Rectal smooth muscle tissue (tissue), 1 donor: Measurements from ENCODE around the gene EHBP1L1.

Experiments
- H3K27ac ChIP-seq: one replicate; pipeline ENCODE4 v1.7.0; 2013; ENCODE audit warnings: low read depth, low read length, inconsistent platforms
- H3K27me3 ChIP-seq: one replicate; pipeline ENCODE4 v1.7.0; 2013; ENCODE audit warnings: low read length; ENCODE audit not compliant: control insufficient read depth, insufficient read depth
- H3K36me3 ChIP-seq: one replicate; pipeline ENCODE4 v1.7.0; 2013; ENCODE audit warnings: low read length; ENCODE audit not compliant: control insufficient read depth, insufficient read depth
- H3K4me1 ChIP-seq: one replicate; pipeline ENCODE4 v1.7.0; 2013; ENCODE audit warnings: low read length; ENCODE audit not compliant: control insufficient read depth, insufficient read depth
- H3K4me3 ChIP-seq: one replicate; pipeline ENCODE4 v1.7.0; 2013; ENCODE audit warnings: low read length
- H3K9ac ChIP-seq: one replicate; pipeline ENCODE4 v1.7.0; 2013; ENCODE audit warnings: low read length

EHBP1L1 gene

DNA sequence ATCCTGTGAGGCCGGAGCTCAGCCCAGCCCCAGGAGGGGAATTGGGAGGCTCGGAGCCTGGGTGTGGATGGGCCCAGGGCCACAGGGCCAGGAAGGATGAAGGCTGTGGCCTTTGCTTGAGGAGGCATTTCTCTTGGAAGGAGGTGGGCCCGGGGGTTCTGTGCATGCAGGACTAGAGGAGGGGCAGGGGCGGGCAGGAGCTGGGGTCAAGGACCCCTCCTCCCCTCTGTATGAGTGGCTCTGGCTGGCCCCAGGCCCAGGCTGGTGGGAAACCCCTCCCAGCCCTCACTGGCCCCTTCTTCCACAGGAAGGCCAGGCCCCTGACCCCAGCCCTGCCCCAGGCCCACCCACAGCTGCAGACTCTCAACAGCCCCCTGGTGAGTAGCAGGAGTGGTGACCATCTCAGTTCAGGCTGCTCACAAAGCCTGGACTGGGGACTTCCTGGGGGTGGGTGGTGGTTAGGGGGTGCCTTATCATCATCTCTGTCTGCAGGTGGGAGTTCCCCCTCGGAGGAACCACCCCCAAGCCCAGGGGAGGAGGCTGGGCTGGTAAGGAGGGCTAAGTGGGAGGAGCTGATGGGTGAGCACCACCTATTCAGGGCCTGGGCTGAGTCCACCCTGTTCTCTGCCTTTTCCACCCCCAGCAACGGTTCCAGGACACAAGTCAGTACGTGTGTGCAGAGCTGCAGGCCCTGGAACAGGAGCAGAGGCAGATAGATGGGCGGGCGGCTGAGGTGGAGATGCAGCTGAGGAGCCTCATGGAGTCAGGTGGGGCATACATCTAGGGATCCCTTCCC lies 13.8 kb downstream of the EHBP1L1 start:
- H3K4me1 ChIP-seq: peaks cover 27% of the 10 kb centered on the region
- H3K27me3 ChIP-seq: no peaks in the 10 kb centered on the region
- peaks cover 16% of the 10 kb centered on the region for H3K36me3 ChIP-seq
- no peak overlapping the region for H3K4me3 ChIP-seq
- H3K27ac ChIP-seq: no peak overlapping the region
- H3K9ac ChIP-seq: no peak overlapping the region

DNA sequence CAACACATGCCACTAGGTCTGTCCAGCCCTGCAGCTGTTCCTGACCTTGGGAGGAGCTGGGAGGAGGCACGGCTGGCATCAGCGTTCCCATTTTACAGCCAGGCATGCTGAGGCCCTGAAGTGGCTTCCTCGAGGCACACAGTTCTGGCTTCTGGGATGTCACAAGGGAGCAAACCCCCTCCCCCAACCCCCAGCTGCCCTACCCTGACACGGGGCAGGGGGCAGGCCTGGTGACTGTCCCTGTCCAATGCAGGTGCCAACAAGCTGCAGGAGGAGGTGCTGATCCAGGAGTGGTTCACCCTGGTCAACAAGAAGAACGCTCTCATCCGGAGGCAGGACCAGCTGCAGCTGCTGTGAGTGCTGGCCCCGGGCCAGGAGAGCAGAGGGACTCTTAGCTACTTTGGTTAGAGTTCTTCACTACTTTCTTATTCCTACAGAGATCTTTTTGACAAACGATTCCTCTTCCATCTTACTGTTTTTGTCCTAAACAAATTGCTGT lies 14.4 kb downstream of the EHBP1L1 start:
- Histone ChIP-seq H3K4me3 (no peak overlapping the region), H3K27me3 (no peaks in the 10 kb centered on the region), H3K4me1 (peaks cover 27% of the 10 kb centered on the region), H3K27ac (no peak overlapping the region), H3K9ac (no peak overlapping the region), H3K36me3 (peaks cover 16% of the 10 kb centered on the region)

DNA sequence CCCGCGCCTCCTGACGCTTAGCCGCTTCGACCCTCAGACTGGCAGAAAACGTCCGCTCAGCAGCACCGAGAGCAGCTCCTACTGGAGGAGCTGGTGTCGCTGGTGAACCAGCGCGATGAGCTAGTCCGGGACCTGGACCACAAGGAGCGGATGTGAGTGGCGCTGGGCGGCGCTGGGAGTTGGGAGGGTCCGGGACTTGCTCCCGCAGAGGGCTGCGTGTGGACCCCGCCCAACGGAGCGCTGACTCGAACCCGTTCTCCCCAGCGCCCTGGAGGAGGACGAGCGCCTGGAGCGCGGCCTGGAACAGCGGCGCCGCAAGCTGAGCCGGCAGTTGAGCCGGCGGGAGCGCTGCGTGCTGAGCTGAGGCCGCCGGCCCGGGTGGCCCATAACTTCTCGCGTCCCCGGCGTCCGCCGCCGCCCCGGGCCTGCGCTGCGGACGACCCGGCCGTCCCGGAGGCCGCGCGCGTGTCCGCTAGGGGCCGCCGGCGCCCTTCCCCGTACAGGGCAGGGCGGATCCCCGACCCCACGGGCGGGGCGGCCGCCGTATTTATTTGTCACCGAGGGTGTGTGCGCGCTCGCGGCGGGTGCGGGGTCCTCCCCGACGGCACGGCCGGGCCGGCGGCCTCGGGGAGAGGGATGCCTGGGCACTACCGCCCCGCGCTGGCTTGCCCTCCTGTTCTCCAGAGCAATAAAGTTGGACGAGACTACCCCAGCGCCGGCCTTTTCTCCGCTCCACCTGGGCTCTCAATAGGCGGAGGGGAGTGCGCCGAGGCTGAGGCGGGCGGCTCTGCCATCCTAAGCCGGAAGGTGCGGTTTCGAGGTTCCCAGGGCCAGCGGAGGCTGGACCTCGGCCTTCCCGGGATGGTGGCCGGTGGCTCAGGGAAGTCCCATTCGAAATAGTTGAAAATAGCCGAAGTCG lies 16.3 kb downstream of the EHBP1L1 start:
- H3K9ac ChIP-seq: no peak overlapping the region
- H3K36me3 ChIP-seq: peaks cover 11% of the 10 kb centered on the region
- no peaks in the 10 kb centered on the region for H3K27me3 ChIP-seq
- peaks cover 21% of the 10 kb centered on the region for H3K4me1 ChIP-seq
- peak overlapping the region; percentile 8 for H3K4me3 ChIP-seq
- H3K27ac ChIP-seq: no peak overlapping the region

GRCh38 chr11:65592858-65593517 lies 17.1 kb downstream of the EHBP1L1 start:
- peak overlapping the region; percentile 16 for H3K27ac ChIP-seq
- peaks cover 14% of the 10 kb centered on the region for H3K36me3 ChIP-seq
- peak overlapping the region; percentile 8 for H3K4me3 ChIP-seq
- H3K4me1 ChIP-seq: peaks cover 14% of the 10 kb centered on the region
- H3K27me3 ChIP-seq: no peaks in the 10 kb centered on the region
- no peak overlapping the region for H3K9ac ChIP-seq

DNA sequence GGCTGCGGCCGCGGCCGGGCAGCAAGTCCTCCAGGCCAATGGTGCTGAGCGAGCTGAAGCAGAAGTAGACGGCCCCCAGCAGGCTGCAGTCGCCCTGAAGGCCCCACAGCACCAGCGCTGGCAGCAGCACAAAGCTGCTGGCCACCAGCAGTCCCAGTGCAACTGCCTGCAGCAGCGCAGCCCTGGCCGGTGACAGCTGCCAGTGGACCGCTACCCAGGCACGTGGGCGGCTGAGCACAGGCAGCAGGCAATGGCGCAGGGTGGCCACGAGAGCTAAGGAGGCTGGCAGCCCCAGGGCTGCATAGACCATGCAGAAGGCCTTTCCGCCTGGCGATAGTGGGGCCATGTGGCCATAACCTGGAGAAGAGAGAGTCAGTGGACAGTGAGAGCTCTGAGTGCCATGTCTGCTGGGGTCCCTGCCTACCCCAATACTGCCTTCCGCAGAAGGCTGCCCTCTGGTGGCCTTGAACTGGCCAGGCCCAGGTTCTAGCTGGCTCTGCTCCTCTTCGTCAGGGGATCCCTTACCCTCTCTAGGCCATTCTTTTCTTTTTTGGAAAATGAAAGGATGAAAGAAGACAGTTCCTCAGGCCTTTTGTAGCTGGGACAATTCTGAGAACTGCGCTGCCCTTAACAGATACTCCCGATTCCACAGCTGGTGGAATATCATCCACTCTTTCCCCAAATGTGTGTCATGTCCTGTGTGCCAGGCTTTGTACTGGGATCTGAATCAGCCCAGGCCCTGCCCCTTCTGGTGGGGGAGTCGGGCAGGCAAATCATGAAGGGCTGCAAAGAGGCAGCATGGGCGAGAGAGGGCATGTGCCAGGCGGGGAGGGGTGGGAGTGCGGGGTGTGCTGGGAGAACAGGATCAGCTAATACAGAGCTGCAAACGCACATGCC lies 17.9 kb downstream of the EHBP1L1 start:
- H3K27ac ChIP-seq: peak overlapping the region; percentile 61
- H3K4me1 ChIP-seq: peaks cover 8% of the 10 kb centered on the region
- H3K4me3 ChIP-seq: no peak overlapping the region
- no peak overlapping the region for H3K9ac ChIP-seq
- H3K27me3 ChIP-seq: no peaks in the 10 kb centered on the region
- peaks cover 21% of the 10 kb centered on the region for H3K36me3 ChIP-seq

DNA sequence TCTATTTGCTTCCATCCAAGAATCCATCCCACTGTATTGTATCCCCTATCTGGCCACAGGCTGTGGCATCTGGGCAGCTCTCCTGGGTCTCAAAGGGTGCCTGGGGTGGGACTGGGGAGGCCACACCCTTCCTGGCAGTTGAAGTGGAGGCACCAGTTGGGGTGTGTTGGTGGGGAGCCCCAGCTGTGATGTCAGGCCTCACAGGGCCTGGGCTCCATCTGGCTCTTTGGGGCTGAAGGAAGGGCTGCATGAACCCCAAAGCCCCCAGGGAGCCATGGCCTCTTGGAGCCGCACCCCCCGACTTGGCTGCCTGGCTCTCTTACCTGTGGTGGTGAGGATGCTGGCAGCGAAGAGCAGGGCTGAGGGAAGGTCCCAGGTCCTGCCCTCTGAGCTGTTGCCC lies 19.3 kb downstream of the EHBP1L1 start:
- H3K27ac ChIP-seq: peak overlapping the region; percentile 7
- no peak overlapping the region for H3K4me3 ChIP-seq
- H3K4me1 ChIP-seq: peaks cover 8% of the 10 kb centered on the region
- H3K36me3 ChIP-seq: peaks cover 20% of the 10 kb centered on the region
- H3K9ac ChIP-seq: no peak overlapping the region
- no peaks in the 10 kb centered on the region for H3K27me3 ChIP-seq

DNA sequence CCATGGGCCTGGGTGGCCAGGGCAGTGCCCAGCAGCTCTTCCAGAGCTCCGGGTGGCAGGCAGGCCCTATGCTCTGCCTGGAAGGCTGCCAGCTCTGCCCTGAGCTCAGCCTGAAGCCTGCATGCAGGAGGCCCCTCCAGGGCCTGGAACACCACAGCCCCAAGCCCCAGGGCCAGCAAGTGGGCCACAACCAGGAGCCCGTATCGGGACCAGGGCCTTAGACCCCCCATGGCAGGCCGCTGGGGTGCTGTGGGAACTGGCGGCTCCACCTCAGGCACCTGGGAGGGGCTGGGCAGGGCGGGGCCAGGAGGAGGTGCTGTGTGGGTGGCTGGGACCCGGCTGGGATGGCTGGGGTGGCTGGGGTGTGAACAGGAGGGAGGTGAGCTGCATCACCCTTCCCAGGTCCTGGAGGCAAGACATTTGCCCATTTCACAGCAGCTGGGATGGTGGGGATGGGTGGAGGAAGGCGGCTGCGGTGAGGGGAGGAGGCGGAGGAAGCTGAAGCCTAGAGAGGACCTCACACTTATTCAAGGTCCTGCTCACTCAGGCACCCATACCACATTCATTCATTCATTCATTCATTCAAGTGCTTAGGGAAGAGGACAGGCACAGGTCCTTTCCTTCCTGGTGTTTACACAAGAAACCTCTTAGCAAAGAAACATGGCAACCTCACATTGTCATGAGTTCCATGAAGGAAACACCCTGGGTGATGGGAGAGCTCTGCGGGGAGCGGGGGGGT lies 19.9 kb downstream of the EHBP1L1 start, which contains the start of gene KCNK7:
Gene KCNK7 (minus strand): TSS at position 258 of the 739 bp plus-strand sequence. CDS start 28 bp downstream, at position 230.
- H3K36me3 ChIP-seq: peaks cover 20% of the 10 kb centered on the region
- H3K4me1 ChIP-seq: peaks cover 8% of the 10 kb centered on the region
- H3K27me3 ChIP-seq: no peaks in the 10 kb centered on the region
- H3K27ac ChIP-seq: peak within 1 kb of the TSS; percentile 7
- H3K4me3 ChIP-seq: no peak within 1 kb of the TSS
- no peak within 1 kb of the TSS for H3K9ac ChIP-seq

GRCh38 chr11:65596520-65596919 lies 20.7 kb downstream of the EHBP1L1 start:
- no peak overlapping the region for H3K9ac ChIP-seq
- H3K27me3 ChIP-seq: no peaks in the 10 kb centered on the region
- peaks cover 8% of the 10 kb centered on the region for H3K4me1 ChIP-seq
- peaks cover 20% of the 10 kb centered on the region for H3K36me3 ChIP-seq
- H3K4me3 ChIP-seq: no peak overlapping the region
- H3K27ac ChIP-seq: no peak overlapping the region

DNA sequence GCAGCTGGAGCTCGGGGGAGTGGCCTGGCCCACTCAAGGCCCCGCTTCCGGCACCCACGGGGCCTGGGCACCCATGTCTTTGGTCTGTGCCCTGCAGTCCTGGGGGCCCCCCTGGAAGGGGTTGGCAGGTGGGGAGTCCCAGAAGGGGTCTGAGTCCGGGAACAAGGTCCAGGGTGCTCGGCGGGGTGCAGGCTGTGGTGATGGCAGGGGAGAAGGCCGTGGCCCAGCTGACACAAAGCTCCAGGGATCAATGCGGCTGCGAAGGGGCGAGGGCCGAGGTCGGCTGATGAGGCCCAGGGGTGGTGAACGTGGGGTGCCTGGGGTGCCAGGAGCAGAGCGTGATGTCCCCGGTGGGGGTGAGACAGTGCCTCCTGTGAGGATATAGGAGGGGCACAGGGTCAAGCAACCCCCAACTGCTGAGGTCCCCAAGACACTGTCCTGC lies 22.4 kb downstream of the EHBP1L1 start:
- Histone ChIP-seq H3K36me3 (peaks cover 18% of the 10 kb centered on the region), H3K4me1 (peaks cover 5% of the 10 kb centered on the region)

GRCh38 chr11:65599216-65599954 lies 23.5 kb downstream of the EHBP1L1 start:
- no peak overlapping the region for H3K27ac ChIP-seq
- H3K4me3 ChIP-seq: no peak overlapping the region
- no peaks in the 10 kb centered on the region for H3K27me3 ChIP-seq
- H3K36me3 ChIP-seq: peaks cover 25% of the 10 kb centered on the region
- H3K9ac ChIP-seq: no peak overlapping the region
- no peaks in the 10 kb centered on the region for H3K4me1 ChIP-seq

More for the DNA sequence above, 22.4 kb downstream of the EHBP1L1 start:
- no peak overlapping the region for H3K4me3 ChIP-seq
- no peak overlapping the region for H3K27ac ChIP-seq
- H3K27me3 ChIP-seq: no peaks in the 10 kb centered on the region
- no peak overlapping the region for H3K9ac ChIP-seq
